H1 (cell line): ENCODE results near the gene DLK2. TPM values are rescaled to one million over a fixed set of nuclear protein-coding genes. Genes with fewer than 3 reads are reported as not detected.

ENCODE experiments used
- CTCF ChIA-PET: fragments of 300-600 bp; sonication (Branson Sonifier 250); formaldehyde crosslinking; loops from one replicate; lab custom pipeline; 2021; ENCODE audit not compliant: partially characterized antibody; lab: Charles Lee
- POLR2A ChIA-PET: fragments of 300-600 bp; sonication (Branson Sonifier 250); formaldehyde crosslinking; loops from one replicate; lab custom pipeline; 2021; ENCODE audit warnings: inconsistent platforms; ENCODE audit not compliant: partially characterized antibody; lab: Charles Lee
- DNase-seq, 2 experiments: peaks; one replicate each; pipeline versions ENCODE4 v3.0.0 to v3.0.0-alpha.2; 2010 to 2022; ENCODE audit warnings: low spot score in 2 of 2, low read depth in 1 of 2, mixed read lengths in 1 of 2
- FAIRE-seq: peaks from 2 replicates; lab custom pipeline; 2011; peaks lifted over from hg19 to GRCh38; lab: Jason Lieb, UNC
- H2AFZ ChIP-seq: 2 replicates; pipeline ENCODE4 v1.8.1; 2012; ENCODE audit warnings: low read length, inconsistent platforms
- H2AK5ac ChIP-seq: 2 replicates; pipeline ENCODE4 v1.6.1; 2013; ENCODE audit warnings: low read depth, low read length
- H2BK120ac ChIP-seq: replicated peaks from 2 replicates; pipeline ENCODE3; 2013; ENCODE audit warnings: low read depth, low read length, inconsistent platforms
- H2BK12ac ChIP-seq: 2 replicates; pipeline ENCODE4 v1.6.1; 2013; ENCODE audit warnings: low read depth, low read length
- H2BK15ac ChIP-seq: 2 replicates; pipeline ENCODE4 v1.6.1; 2013; ENCODE audit warnings: low read length
- H2BK20ac ChIP-seq: 2 replicates; pipeline ENCODE4 v1.6.1; 2013; ENCODE audit warnings: low read length
- H2BK5ac ChIP-seq: 2 replicates; pipeline ENCODE4 v1.6.1; 2013; ENCODE audit warnings: low read depth, low read length
- H3K14ac ChIP-seq: 2 replicates; pipeline ENCODE4 v1.6.1; 2013; ENCODE audit warnings: inconsistent platforms; ENCODE audit not compliant: insufficient read length
- H3K18ac ChIP-seq: 2 replicates; pipeline ENCODE4 v1.6.1; 2013; ENCODE audit warnings: low read length; ENCODE audit errors: extremely low read depth
- H3K23ac ChIP-seq: 2 replicates; pipeline ENCODE4 v1.6.1; 2013; ENCODE audit warnings: inconsistent platforms; ENCODE audit not compliant: insufficient read length
- H3K23me2 ChIP-seq: 2 replicates; pipeline ENCODE4 v1.6.1; 2013; ENCODE audit warnings: low read depth, low read length
- H3K27ac ChIP-seq: 2 replicates; pipeline ENCODE4 v1.6.1; 2011; ENCODE audit warnings: low read depth, low read length, inconsistent platforms
- H3K27me3 ChIP-seq, 4 experiments: replicated peaks in 1 of 4; 1 replicate in 1 of 4; 2 replicates in 3 of 4; pipeline versions ENCODE4 v1.6.1 to v1.8.1; 2011 to 2013; ENCODE audit warnings: low read length in 3 of 4, mild to moderate bottlenecking in 3 of 4, inconsistent platforms in 2 of 4, mixed read lengths in 2 of 4, moderate library complexity in 1 of 4; ENCODE audit not compliant: control insufficient read depth in 3 of 4, insufficient read depth in 3 of 4; ENCODE audit errors: extremely low read depth in 1 of 4
- H3K36me3 ChIP-seq, 4 experiments: 2 replicates each; pipeline versions ENCODE4 v1.6.1 to v1.8.1; 2011 to 2013; ENCODE audit warnings: mild to moderate bottlenecking in 4 of 4, low read length in 3 of 4, moderate library complexity in 2 of 4, control low read depth in 1 of 4, inconsistent platforms in 1 of 4; ENCODE audit not compliant: insufficient read depth in 4 of 4, control insufficient read depth in 2 of 4
- H3K4ac ChIP-seq: replicated peaks from 2 replicates; pipeline ENCODE3; 2013; ENCODE audit warnings: low read length, low read depth, mixed read lengths, inconsistent platforms; ENCODE audit not compliant: insufficient read length
- H3K4me1 ChIP-seq, 4 experiments: replicated peaks in 1 of 4; 1 replicate in 1 of 4; 2 replicates in 3 of 4; pipeline versions ENCODE4 v1.6.1 to v1.8.1; 2011 to 2013; ENCODE audit warnings: low read length in 3 of 4, inconsistent platforms in 2 of 4, mixed read lengths in 1 of 4; ENCODE audit not compliant: insufficient read depth in 4 of 4, control insufficient read depth in 3 of 4
- H3K4me2 ChIP-seq, 2 experiments: 2 replicates each; pipeline versions ENCODE4 v1.6.1 to v1.8.1; 2011 to 2013; ENCODE audit warnings: low read depth in 2 of 2, low read length in 2 of 2, control low read depth in 1 of 2, inconsistent platforms in 1 of 2, mild to moderate bottlenecking in 1 of 2; ENCODE audit not compliant: insufficient read depth in 1 of 2
- H3K4me3 ChIP-seq, 4 experiments: fragments of 200-600, 300-600 bp in 1 of 4; sonication (generic), shearing (Covaris generic), sonication (Bioruptor Twin) in 1 of 4; 2 replicates each; pipeline versions ENCODE4 v1.5.1 to v1.8.1; 2011 to 2016; ENCODE audit warnings: low read length in 4 of 4, low read depth in 3 of 4, control low read depth in 2 of 4, inconsistent platforms in 2 of 4, mild to moderate bottlenecking in 2 of 4, mixed read lengths in 1 of 4, moderate library complexity in 1 of 4; ENCODE audit not compliant: insufficient read depth in 2 of 4; ENCODE audit errors: extremely low read depth in 1 of 4
- H3K56ac ChIP-seq: replicated peaks from 2 replicates; pipeline ENCODE3; 2013; ENCODE audit warnings: low read depth, mild to moderate bottlenecking, mixed read lengths, low read length, inconsistent platforms; ENCODE audit not compliant: insufficient read length
- H3K79me1 ChIP-seq: 2 replicates; pipeline ENCODE4 v1.6.1; 2013; ENCODE audit warnings: low read depth, low read length, control low read depth
- H3K79me2 ChIP-seq, 2 experiments: 2 replicates each; pipeline versions ENCODE4 v1.6.1 to v1.8.1; 2012 to 2013; ENCODE audit warnings: low read length in 2 of 2, mild to moderate bottlenecking in 2 of 2, inconsistent platforms in 1 of 2; ENCODE audit not compliant: insufficient read depth in 2 of 2, control insufficient read depth in 1 of 2
- H3K9ac ChIP-seq, 4 experiments: replicated peaks in 1 of 4; 1 replicate in 1 of 4; 2 replicates in 3 of 4; pipeline versions ENCODE4 v1.6.1 to v1.8.1; 2011 to 2013; ENCODE audit warnings: low read depth in 3 of 4, low read length in 3 of 4, control low read depth in 2 of 4, mild to moderate bottlenecking in 2 of 4, moderate library complexity in 2 of 4, inconsistent platforms in 1 of 4; ENCODE audit errors: extremely low read depth in 1 of 4
- H3K9me3 ChIP-seq, 2 experiments: 2 replicates each; pipeline versions ENCODE4 v1.6.1 to v1.8.1; 2012 to 2013; ENCODE audit warnings: mild to moderate bottlenecking in 2 of 2, moderate library complexity in 2 of 2, control low read depth in 1 of 2, inconsistent platforms in 1 of 2, low read depth in 1 of 2, low read length in 1 of 2, mixed read lengths in 1 of 2; ENCODE audit not compliant: insufficient read depth in 2 of 2
- H4K20me1 ChIP-seq, 2 experiments: replicated peaks in 1 of 2; 2 replicates each; pipeline versions ENCODE3 to v1.8.1; 2011 to 2013; ENCODE audit warnings: inconsistent platforms in 2 of 2, low read length in 2 of 2, mild to moderate bottlenecking in 1 of 2; ENCODE audit not compliant: insufficient read depth in 2 of 2, control insufficient read depth in 1 of 2
- H4K5ac ChIP-seq: 2 replicates; pipeline ENCODE4 v1.6.1; 2013; ENCODE audit warnings: low read length, low read depth, mixed read lengths, inconsistent platforms; ENCODE audit not compliant: insufficient read length
- H4K8ac ChIP-seq: 2 replicates; pipeline ENCODE4 v1.8.0; 2013; ENCODE audit warnings: mild to moderate bottlenecking, moderate library complexity, low read length, inconsistent platforms; ENCODE audit not compliant: insufficient read depth; ENCODE audit errors: extremely low read depth
- H4K91ac ChIP-seq: replicated peaks from 2 replicates; pipeline ENCODE3; 2013; ENCODE audit warnings: low read length, mixed read lengths, inconsistent platforms; ENCODE audit not compliant: insufficient read length
- ASH2L ChIP-seq: fragments of 200-600, 300-600 bp; sonication (generic); IDR thresholded peaks from one replicate; pipeline ENCODE4 v1.7.1; 2017; ENCODE audit warnings: low read length
- BCL11A ChIP-seq, 2 experiments: IDR thresholded peaks; one replicate each; pipeline ENCODE4 v1.6.1; 2011; ENCODE audit warnings: low read depth in 2 of 2, low read length in 2 of 2, mild to moderate bottlenecking in 2 of 2
- BRCA1 ChIP-seq: IDR thresholded peaks from 2 replicates; pipeline ENCODE4 v1.6.1; 2012; ENCODE audit warnings: low read depth, low read length, improper control_type of control experiment
- EGR1 ChIP-seq: IDR thresholded peaks from 2 replicates; pipeline ENCODE4 v1.6.1; 2011; ENCODE audit warnings: low read depth, low read length, borderline replicate concordance
- FOSL1 ChIP-seq: IDR thresholded peaks from 2 replicates; pipeline ENCODE4 v1.6.1; 2011; ENCODE audit warnings: mild to moderate bottlenecking, low read depth, low read length, moderate library complexity; ENCODE audit not compliant: insufficient read depth
- RFX5 ChIP-seq: IDR thresholded peaks from 2 replicates; pipeline ENCODE4 v1.6.1; 2011; ENCODE audit warnings: low read depth, low read length, improper control_type of control experiment, borderline replicate concordance
- SIX5 ChIP-seq: IDR thresholded peaks from 2 replicates; pipeline ENCODE4 v1.6.1; 2011; ENCODE audit warnings: mild to moderate bottlenecking, low read depth, low read length
- YY1 ChIP-seq: IDR thresholded peaks from 2 replicates; pipeline ENCODE4 v1.6.1; 2011; ENCODE audit warnings: low read depth, mild to moderate bottlenecking, low read length
- ZNF274 ChIP-seq: IDR thresholded peaks from 2 replicates; pipeline ENCODE4 v1.7.0; 2012; ENCODE audit warnings: low read length, borderline replicate concordance; ENCODE audit errors: extremely low read depth
- WGBS, 2 experiments: shearing (Covaris generic) in 1 of 2; methylation state at CpG; one replicate each; pipeline versions ENCODE4 v1.1.6 to v1.1.7; 2013 to 2015; ENCODE audit warnings: low lambda C conversion rate in 2 of 2, mixed read lengths in 2 of 2, inconsistent platforms in 1 of 2, low coverage in 1 of 2, missing lambda C conversion rate in 1 of 2; ENCODE audit not compliant: insufficient replicate concordance in 2 of 2, insufficient coverage in 1 of 2, insufficient read length in 1 of 2; ENCODE audit errors: extremely low coverage in 1 of 2, missing lambda C conversion rate in 1 of 2; 5-methylcytosine and 5-hydroxymethylcytosine counted together
- polyA plus RNA-seq, 7 experiments: library from polyadenylated mRNA; depleted of rRNA in 3 of 7; stranded (reverse) in 5 of 7; unstranded in 2 of 7; fragments of >200 nt in 5 of 7; fragments of 200-250 nt in 2 of 7; gene quantifications; 1 replicate in 5 of 7; 2 replicates in 1 of 7; 4 replicates in 1 of 7; pipeline versions ENCODE4 v1.2.1 to v1.2.3, GENCODE V29; 2011 to 2013; ENCODE audit warnings: missing spikeins in 2 of 7, mixed read lengths in 2 of 7
- total RNA-seq: library from RNA; stranded (reverse); fragmentation: NEBNext Ultra II Directional; extraction: Animal tissue kit (Norgen Biotek cat#: 25700); gene quantifications from 2 replicates; pipeline ENCODE4 v1.2.1, GENCODE V29; 2021
- TF ChIP-seq, protein P1 (sequence below): IDR thresholded peaks from 2 replicates; pipeline ENCODE4 v1.6.1; 2012; ENCODE audit warnings: low read length, inconsistent platforms

Gene DLK2
- total and polyA plus RNA-seq, 2 of the 8 experiments (the other 6 are each of a cell fraction or from before 2014, with no cell fraction given), result 0.37 to 0.80 TPM

DNA sequence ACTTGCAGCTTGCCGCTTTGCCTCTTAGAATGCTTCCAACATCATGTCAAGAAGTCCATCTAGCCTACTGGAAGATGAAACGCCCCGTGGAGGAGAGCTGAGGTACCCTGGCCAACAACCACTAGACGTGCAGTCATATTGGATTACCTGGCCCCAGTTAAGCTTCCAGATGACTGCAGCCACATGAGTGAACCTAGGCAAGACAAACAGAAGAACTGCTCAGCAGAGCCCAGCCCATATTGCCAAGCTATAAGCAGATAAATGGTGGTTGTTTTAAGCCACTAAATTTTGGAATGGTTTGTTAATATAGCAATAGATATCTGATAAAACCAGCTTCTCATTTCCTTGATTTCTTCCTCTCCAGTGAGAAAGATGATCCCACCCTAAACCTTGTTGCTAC lies 4.7 kb upstream of the DLK2 start:
- POLR2A ChIA-PET, result interaction anchor here (0.8 to 2.3 kb wide), 4 partner anchors 13 to 92 kb away, joined by 3 to 6 read pairs (median 3); no protein-coding TSS in a partner anchor

More for the DNA sequence above, 4.7 kb upstream of the DLK2 start:
- H3K23me2 ChIP-seq, result peaks cover 8% of the 10 kb centered on the region; the same call in 1 of the 2 replicates
- no peaks in the 10 kb centered on the region for H3K36me3 ChIP-seq
- H3K23ac ChIP-seq, result no peak overlapping the region
- FAIRE-seq, result no peak
- no peak for DNase-seq
- H2BK15ac ChIP-seq, result no peak overlapping the region
- no peaks in the 10 kb centered on the region for H3K79me2 ChIP-seq
- H3K4me3 ChIP-seq, result no peak overlapping the region
- no peaks in the 10 kb centered on the region for H4K20me1 ChIP-seq
- H2AK5ac ChIP-seq, result no peak overlapping the region
- no peak overlapping the region for H2AFZ ChIP-seq
- no peak overlapping the region for H4K5ac ChIP-seq
- H4K8ac ChIP-seq, result no peak overlapping the region
- no peak overlapping the region for H3K4me2 ChIP-seq
- WGBS, 2 experiments, result 79% methylated on average over 4 of the region's 4 CpGs; no CpG with 5 or more reads in 1 of the 2 experiments
- H2BK5ac ChIP-seq, result no peak overlapping the region
- H3K14ac ChIP-seq, result no peak overlapping the region
- H2BK120ac ChIP-seq, result no peak overlapping the region
- no peak overlapping the region for H3K4ac ChIP-seq
- H3K18ac ChIP-seq, result no peak overlapping the region
- H3K4me1 ChIP-seq, result 0 out of 7 replicates have a peak, but pooled peaks cover 0 to 2% (median 1%) of the 10 kb centered on the region in 4 experiments
- H2BK12ac ChIP-seq, result no peak overlapping the region
- H3K56ac ChIP-seq, result no peak overlapping the region
- no peak for TF ChIP-seq YY1
- TF ChIP-seq, protein P1, sequence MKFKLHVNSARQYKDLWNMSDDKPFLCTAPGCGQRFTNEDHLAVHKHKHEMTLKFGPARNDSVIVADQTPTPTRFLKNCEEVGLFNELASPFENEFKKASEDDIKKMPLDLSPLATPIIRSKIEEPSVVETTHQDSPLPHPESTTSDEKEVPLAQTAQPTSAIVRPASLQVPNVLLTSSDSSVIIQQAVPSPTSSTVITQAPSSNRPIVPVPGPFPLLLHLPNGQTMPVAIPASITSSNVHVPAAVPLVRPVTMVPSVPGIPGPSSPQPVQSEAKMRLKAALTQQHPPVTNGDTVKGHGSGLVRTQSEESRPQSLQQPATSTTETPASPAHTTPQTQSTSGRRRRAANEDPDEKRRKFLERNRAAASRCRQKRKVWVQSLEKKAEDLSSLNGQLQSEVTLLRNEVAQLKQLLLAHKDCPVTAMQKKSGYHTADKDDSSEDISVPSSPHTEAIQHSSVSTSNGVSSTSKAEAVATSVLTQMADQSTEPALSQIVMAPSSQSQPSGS, result no peak
- no peak for TF ChIP-seq ZNF274
- TF ChIP-seq ASH2L, result no peak
- TF ChIP-seq EGR1, result no peak
- no peak for TF ChIP-seq RFX5
- no peak for TF ChIP-seq BCL11A (IDR thresholded peaks at IDR 0.05; ENCODE audit: low read depth in 2 of 2, low read length in 2 of 2)
- no peak for TF ChIP-seq SIX5
- no peak for TF ChIP-seq BRCA1
- no peak for TF ChIP-seq FOSL1
- TF ChIP-seq, all 59 proteins: peak for 0
- Histone ChIP-seq H4K91ac (no peak overlapping the region), H3K79me1 (no peaks in the 10 kb centered on the region), H3K27ac (no peak overlapping the region), H3K9ac (no peak overlapping the region), H3K27me3 (peaks cover 6 to 20% (median 16%) of the 10 kb centered on the region in 4 experiments), H3K9me3 (no peaks in the 10 kb centered on the region), H2BK20ac (no peak overlapping the region)
- CTCF ChIA-PET, result interaction anchor here (0.9 to 21.2 kb wide), 7 partner anchors 16 to 71 kb away, joined by 3 to 495 read pairs (median 4); partner anchors contain the start of genes ABCC10 and LRRC73
